ENCODE measurements around the gene EGFL6.

- TF ChIP-seq CTCF (IDR thresholded peaks at IDR 0.05 in 8 of 11, conservative IDR thresholded peaks at IDR 0.05 in 3 of 11) (no peak), POLR2AphosphoS5 (IDR thresholded peaks at IDR 0.05) (no peak), POLR2A (IDR thresholded peaks at IDR 0.05) (no peak)
Observed at GRCh38 chrX:13569479-13570260, at the start of gene EGFL6.

Data from spleen (tissue), 7 donors.